Measurements from ENCODE around the gene SDHAF2.

- no peak for TF ChIP-seq CTCF (conservative IDR thresholded peaks at IDR 0.05 in 1 of 2, IDR thresholded peaks at IDR 0.05 in 1 of 2; ENCODE audit: low read depth in 1 of 2, low read length in 2 of 2)
- no peak for TF ChIP-seq EZH2 (IDR thresholded peaks at IDR 0.05; ENCODE audit: low read length, missing control alignments)
These were observed 24.6 kb downstream of the SDHAF2 start for GRCh38 chr11:61454520-61454919.
